COLO668 (cell line): Measurements from ENCODE around the gene ARAF.

Experiments
- DNase-seq: peaks from one replicate; lab custom pipeline; 2025; ENCODE audit not compliant: unreplicated experiment; lab: John Stamatoyannopoulos, UW

Gene ARAF

DNA sequence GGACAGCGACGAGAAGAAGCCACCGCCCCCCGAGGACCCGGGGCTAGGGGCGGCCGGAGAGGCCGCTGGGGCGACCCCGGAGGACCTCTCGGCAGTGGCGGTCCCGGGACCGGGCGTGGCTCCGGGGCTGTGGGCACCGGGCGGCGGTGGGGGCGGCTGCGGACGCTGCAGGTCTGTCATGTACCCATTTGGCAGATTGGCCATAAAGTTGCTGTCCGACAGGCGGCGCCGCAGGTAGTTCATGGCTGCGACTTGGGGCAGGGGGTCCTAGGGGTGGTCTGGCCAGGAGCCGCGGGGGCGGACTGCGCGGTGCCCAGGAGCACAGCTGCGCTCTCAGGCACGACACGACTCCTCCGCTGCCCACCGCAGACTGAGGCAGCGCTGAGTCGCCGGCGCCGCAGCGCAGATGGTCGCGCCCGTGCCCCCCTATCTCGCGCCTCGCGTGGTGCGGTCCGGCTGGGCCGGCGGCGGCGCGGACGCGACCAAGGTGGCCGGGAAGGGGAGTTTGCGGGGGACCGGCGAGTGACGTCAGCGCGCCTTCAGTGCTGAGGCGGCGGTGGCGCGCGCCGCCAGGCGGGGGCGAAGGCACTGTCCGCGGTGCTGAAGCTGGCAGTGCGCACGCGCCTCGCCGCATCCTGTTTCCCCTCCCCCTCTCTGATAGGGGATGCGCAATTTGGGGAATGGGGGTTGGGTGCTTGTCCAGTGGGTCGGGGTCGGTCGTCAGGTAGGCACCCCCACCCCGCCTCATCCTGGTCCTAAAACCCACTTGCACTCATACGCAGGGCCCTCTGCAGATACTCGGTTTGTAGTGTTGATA lies 58.7 kb downstream of the ARAF start, which contains the start of gene SYN1:
SYN1 (minus strand) TSS at position 372 of the 817 bp plus-strand sequence; CDS start at position 243, 129 bp downstream.
- DNase-seq, result peak; percentile 92

DNA sequence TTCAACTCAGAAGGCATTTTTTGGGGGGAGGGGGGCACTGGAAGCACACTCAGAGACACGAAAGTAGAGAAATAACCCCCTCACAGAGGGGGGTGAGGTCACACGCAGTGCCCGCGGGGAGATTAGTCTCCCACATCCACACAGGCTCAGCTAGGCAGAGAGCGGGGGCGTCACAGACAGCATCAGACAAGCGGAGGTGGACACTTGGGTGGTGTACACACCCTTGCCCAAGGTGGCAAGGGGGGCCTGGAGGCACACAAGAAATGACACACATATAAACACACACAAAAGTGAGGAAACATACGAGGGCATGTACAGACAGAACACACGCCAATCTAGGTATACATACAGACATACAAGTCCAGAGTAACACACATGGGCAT lies 59.3 kb downstream of the ARAF start:
- no peak for DNase-seq
